ENCODE measurements around the gene TGIF1. TPM values are rescaled to one million over a fixed set of nuclear protein-coding genes. Genes with fewer than 3 reads are reported as not detected.

The TGIF1 gene
- total RNA-seq, 4 donors from 2014 or later: 87.5 to 114 (median 106) TPM

- no peak overlapping the region for H3K4me3 ChIP-seq (ENCODE audit: low read depth, poor library complexity, severe bottlenecking)
- 84 to 85% methylated on average over 6 of the region's 6 CpGs for WGBS, 2 donors
Measured at GRCh38 chr18:3425446-3425845, 24.5 kb upstream of the TGIF1 start.

GRCh38 chr18:3426074-3426473 lies 23.9 kb upstream of the TGIF1 start:
- intact Hi-C loops (cut with DNase I; ENCODE audit: low total_unique reads): no loop called here
- no peak for DNase-seq (ENCODE audit: low spot score in 2 of 2)
- TF ChIP-seq CTCF (IDR thresholded peaks at IDR 0.05) (no peak), POLR2A (IDR thresholded peaks at IDR 0.05) (no peak)
- 93 to 94% methylated on average over 4 of the region's 4 CpGs for WGBS, 2 donors
- H3K4me3 ChIP-seq (ENCODE audit: low read depth, poor library complexity, severe bottlenecking): no peak overlapping the region

More at GRCh38 chr18:3425446-3425845, 24.5 kb upstream of the TGIF1 start:
- DNase-seq (ENCODE audit: low spot score in 2 of 2): no peak
- TF ChIP-seq POLR2A (IDR thresholded peaks at IDR 0.05): no peak
- intact Hi-C loops (cut with DNase I; ENCODE audit: low total_unique reads): no loop called here

GRCh38 chr18:3427944-3428343 lies 22.0 kb upstream of the TGIF1 start:
- 90% methylated on average over 5 of the region's 5 CpGs for WGBS, 2 donors
- intact Hi-C loops (cut with DNase I; ENCODE audit: low total_unique reads): no loop called here

GRCh38 chr18:3429121-3429520 lies 20.9 kb upstream of the TGIF1 start:
- H3K4me3 ChIP-seq (ENCODE audit: low read depth, poor library complexity, severe bottlenecking): no peak overlapping the region
- intact Hi-C loops (cut with DNase I; ENCODE audit: low total_unique reads): no loop called here
- TF ChIP-seq POLR2A (IDR thresholded peaks at IDR 0.05) (no peak), CTCF (IDR thresholded peaks at IDR 0.05) (no peak)
- DNase-seq (ENCODE audit: low spot score in 2 of 2): no peak
- 93 to 94% methylated on average over 3 of the region's 3 CpGs for WGBS, 2 donors

More at GRCh38 chr18:3427944-3428343, 22.0 kb upstream of the TGIF1 start:
- no peak overlapping the region for H3K4me3 ChIP-seq (ENCODE audit: low read depth, poor library complexity, severe bottlenecking)
- TF ChIP-seq POLR2A (IDR thresholded peaks at IDR 0.05) (no peak), CTCF (IDR thresholded peaks at IDR 0.05) (no peak)
- DNase-seq (ENCODE audit: low spot score in 2 of 2): no peak

GRCh38 chr18:3434685-3435084 lies 15.3 kb upstream of the TGIF1 start:
- intact Hi-C loops (cut with DNase I; ENCODE audit: low total_unique reads): no loop called here
- no peak for TF ChIP-seq CTCF (IDR thresholded peaks at IDR 0.05)
- no peak for TF ChIP-seq POLR2A (IDR thresholded peaks at IDR 0.05)
- WGBS, 2 donors: 89% methylated on average over 4 of the region's 4 CpGs
- H3K4me3 ChIP-seq (ENCODE audit: low read depth, poor library complexity, severe bottlenecking): no peak overlapping the region
- no peak for DNase-seq (ENCODE audit: low spot score in 2 of 2)

- no peak for DNase-seq (ENCODE audit: low spot score in 2 of 2)
- TF ChIP-seq POLR2A (IDR thresholded peaks at IDR 0.05): no peak
- no peak for TF ChIP-seq CTCF (IDR thresholded peaks at IDR 0.05)
- intact Hi-C loops (cut with DNase I; ENCODE audit: low total_unique reads): loop anchor here (10.0 kb wide), 1 partner anchor 166 kb away; no protein-coding TSS in a partner anchor
- no peak overlapping the region for H3K4me3 ChIP-seq (ENCODE audit: low read depth, poor library complexity, severe bottlenecking)
- WGBS, 2 donors: 92 to 94% methylated on average over 5 of the region's 5 CpGs
Measured at GRCh38 chr18:3440341-3440740, 9.6 kb upstream of the TGIF1 start.

Data from lower leg skin (tissue), 4 donors.